ENCODE data around the gene PLEKHA1. TPM values are rescaled to one million over a fixed set of nuclear protein-coding genes. Genes with fewer than 3 reads are reported as not detected.

PLEKHA1 gene
- total RNA-seq, 2 donors from 2014 or later, result 28.9 to 31.6 TPM

GRCh38 chr10:122357685-122358084, 16.8 kb upstream of the PLEKHA1 start:
- TF ChIP-seq, protein P1, sequence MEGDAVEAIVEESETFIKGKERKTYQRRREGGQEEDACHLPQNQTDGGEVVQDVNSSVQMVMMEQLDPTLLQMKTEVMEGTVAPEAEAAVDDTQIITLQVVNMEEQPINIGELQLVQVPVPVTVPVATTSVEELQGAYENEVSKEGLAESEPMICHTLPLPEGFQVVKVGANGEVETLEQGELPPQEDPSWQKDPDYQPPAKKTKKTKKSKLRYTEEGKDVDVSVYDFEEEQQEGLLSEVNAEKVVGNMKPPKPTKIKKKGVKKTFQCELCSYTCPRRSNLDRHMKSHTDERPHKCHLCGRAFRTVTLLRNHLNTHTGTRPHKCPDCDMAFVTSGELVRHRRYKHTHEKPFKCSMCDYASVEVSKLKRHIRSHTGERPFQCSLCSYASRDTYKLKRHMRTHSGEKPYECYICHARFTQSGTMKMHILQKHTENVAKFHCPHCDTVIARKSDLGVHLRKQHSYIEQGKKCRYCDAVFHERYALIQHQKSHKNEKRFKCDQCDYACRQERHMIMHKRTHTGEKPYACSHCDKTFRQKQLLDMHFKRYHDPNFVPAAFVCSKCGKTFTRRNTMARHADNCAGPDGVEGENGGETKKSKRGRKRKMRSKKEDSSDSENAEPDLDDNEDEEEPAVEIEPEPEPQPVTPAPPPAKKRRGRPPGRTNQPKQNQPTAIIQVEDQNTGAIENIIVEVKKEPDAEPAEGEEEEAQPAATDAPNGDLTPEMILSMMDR (IDR thresholded peaks at IDR 0.05), result no peak
- no peaks in the 10 kb centered on the region for H3K9me3 ChIP-seq
- no peaks in the 10 kb centered on the region for H3K36me3 ChIP-seq
- H3K4me1 ChIP-seq, result no peaks in the 10 kb centered on the region
- no peak overlapping the region for H3K27ac ChIP-seq
- no peaks in the 10 kb centered on the region for H3K27me3 ChIP-seq
- no peak for DNase-seq (ENCODE audit: low spot score)
- no peak overlapping the region for H3K4me3 ChIP-seq

DNA sequence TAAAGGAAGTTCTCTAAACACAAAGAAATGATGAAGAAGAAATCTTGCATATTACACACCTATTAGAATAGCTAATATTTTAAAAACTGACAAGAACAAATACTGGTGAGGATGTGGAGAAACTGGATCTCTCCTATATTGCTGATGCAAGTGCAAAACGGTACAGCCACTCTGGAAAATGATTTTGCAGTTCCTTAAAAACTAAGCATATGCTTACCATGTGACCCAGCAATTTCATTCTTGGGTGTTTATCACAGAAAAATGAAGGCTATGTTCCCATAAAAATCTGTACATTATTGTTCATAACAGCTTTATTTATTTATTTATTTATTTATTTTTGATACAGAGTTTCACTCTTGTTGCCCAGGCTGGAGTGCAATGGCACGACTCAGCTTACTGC, 14.9 kb upstream of the PLEKHA1 start:
- Histone ChIP-seq H3K36me3 (no peaks in the 10 kb centered on the region), H3K4me3 (no peak overlapping the region), H3K27ac (no peak overlapping the region), H3K9me3 (no peaks in the 10 kb centered on the region), H3K4me1 (no peaks in the 10 kb centered on the region), H3K27me3 (no peaks in the 10 kb centered on the region)
- DNase-seq (ENCODE audit: low spot score), result no peak
- TF ChIP-seq, protein P1 (IDR thresholded peaks at IDR 0.05), result no peak

DNA sequence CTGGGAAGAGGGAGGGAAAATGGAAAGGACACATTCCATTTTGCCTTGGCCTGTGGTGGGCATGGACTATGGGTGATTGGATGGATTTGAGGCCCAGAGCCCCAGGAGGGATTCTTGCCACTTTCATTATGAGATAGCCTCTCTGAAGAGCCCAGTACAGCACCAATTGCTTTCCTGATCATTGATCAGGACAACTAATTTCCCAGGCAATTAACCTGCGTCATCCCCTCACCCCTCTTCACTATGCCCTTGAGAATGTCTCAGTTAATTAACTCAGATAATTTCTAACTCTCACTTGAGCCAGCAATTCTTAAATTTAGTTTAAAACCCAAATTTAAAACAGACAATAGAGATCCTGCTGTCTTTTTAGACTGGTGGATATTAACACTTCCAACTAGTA, 13.5 kb upstream of the PLEKHA1 start:
- Histone ChIP-seq H3K27me3 (no peaks in the 10 kb centered on the region), H3K4me1 (no peaks in the 10 kb centered on the region), H3K4me3 (no peak overlapping the region), H3K9me3 (no peaks in the 10 kb centered on the region), H3K27ac (no peak overlapping the region), H3K36me3 (no peaks in the 10 kb centered on the region)
- TF ChIP-seq, protein P1 (IDR thresholded peaks at IDR 0.05), result no peak
- DNase-seq (ENCODE audit: low spot score), result no peak

GRCh38 chr10:122362031-122362592, 12.4 kb upstream of the PLEKHA1 start:
- DNase-seq (ENCODE audit: low spot score), result peak; percentile 38
- no peaks in the 10 kb centered on the region for H3K9me3 ChIP-seq
- H3K27me3 ChIP-seq, result no peaks in the 10 kb centered on the region
- H3K4me3 ChIP-seq, result no peak overlapping the region
- no peaks in the 10 kb centered on the region for H3K4me1 ChIP-seq
- no peak overlapping the region for H3K27ac ChIP-seq
- H3K36me3 ChIP-seq, result no peaks in the 10 kb centered on the region
- TF ChIP-seq, protein P1 (IDR thresholded peaks at IDR 0.05), result no peak

DNA sequence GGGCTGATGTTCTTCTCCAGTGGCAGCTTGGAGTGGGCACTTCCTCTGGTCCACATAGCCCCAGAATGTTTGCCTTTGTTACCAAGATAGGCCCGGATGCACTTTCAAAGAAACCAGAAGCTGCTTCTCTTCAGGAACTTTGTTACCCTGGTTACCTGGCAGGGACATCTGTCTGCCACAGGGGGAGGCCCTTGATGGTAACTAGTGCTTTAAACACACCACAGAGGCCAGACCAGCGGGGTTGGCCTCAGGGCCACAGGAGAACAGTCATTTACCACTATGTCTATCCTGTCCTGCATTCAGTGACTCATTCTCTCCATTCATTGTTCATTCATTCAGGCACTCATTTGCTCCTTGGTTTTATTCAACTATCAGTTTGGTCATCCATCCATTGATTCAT, 11.9 kb upstream of the PLEKHA1 start:
- H3K27me3 ChIP-seq, result no peaks in the 10 kb centered on the region
- H3K27ac ChIP-seq, result no peak overlapping the region
- H3K4me1 ChIP-seq, result no peaks in the 10 kb centered on the region
- no peak overlapping the region for H3K4me3 ChIP-seq
- H3K36me3 ChIP-seq, result no peaks in the 10 kb centered on the region
- no peaks in the 10 kb centered on the region for H3K9me3 ChIP-seq
- TF ChIP-seq, protein P1 (IDR thresholded peaks at IDR 0.05), result no peak
- DNase-seq (ENCODE audit: low spot score), result no peak

DNA sequence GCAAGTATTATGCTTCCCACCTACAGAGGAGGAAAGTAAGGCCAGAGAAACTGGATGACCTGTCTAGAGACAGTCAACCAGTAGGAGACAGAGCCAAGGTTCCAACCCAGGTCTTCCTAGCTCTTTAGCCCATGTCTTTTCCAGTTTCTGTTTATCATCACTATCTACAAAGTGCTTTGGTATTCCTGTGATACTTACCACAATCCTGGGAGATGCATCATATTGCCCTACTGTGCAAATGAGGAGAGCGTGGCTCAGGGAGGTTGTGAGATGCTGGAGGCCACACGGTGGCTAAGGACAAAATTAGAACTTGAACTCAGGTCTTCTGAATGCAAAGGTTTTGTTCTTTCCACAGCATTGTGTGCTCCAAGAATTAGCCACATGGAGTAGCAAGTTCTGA, 11.2 kb upstream of the PLEKHA1 start:
- H3K4me1 ChIP-seq, result no peaks in the 10 kb centered on the region
- no peak overlapping the region for H3K27ac ChIP-seq
- H3K4me3 ChIP-seq, result no peak overlapping the region
- no peak for DNase-seq (ENCODE audit: low spot score)
- no peaks in the 10 kb centered on the region for H3K27me3 ChIP-seq
- TF ChIP-seq, protein P1 (IDR thresholded peaks at IDR 0.05), result no peak
- no peaks in the 10 kb centered on the region for H3K9me3 ChIP-seq
- no peaks in the 10 kb centered on the region for H3K36me3 ChIP-seq
